Endothelial cell (in vitro differentiated cells): Measurements from ENCODE around the gene OLFM4. TPM values are rescaled to one million over a fixed set of nuclear protein-coding genes. Genes with fewer than 3 reads are reported as not detected.

Source experiments
- DNase-seq: peaks from one replicate; pipeline ENCODE4 v3.0.0; 2021; ENCODE audit warnings: low spot score
- H3K27ac Mint-ChIP-seq: one replicate; pipeline ENCODE4 v1.8.0; 2021; ENCODE audit warnings: mixed read lengths, inconsistent platforms; ENCODE audit not compliant: unreplicated experiment
- H3K27me3 Mint-ChIP-seq: one replicate; pipeline ENCODE4 v1.8.0; 2021; ENCODE audit warnings: mild to moderate bottlenecking, moderate library complexity, mixed read lengths, inconsistent platforms; ENCODE audit not compliant: unreplicated experiment
- H3K36me3 Mint-ChIP-seq: one replicate; pipeline ENCODE4 v1.8.0; 2021; ENCODE audit warnings: mild to moderate bottlenecking, low read depth, mixed read lengths, inconsistent platforms; ENCODE audit not compliant: unreplicated experiment
- H3K4me1 Mint-ChIP-seq: one replicate; pipeline ENCODE4 v1.8.0; 2021; ENCODE audit warnings: mild to moderate bottlenecking, mixed read lengths, inconsistent platforms; ENCODE audit not compliant: unreplicated experiment
- H3K4me3 Mint-ChIP-seq: one replicate; pipeline ENCODE4 v1.8.0; 2021; ENCODE audit warnings: mild to moderate bottlenecking, mixed read lengths, inconsistent platforms; ENCODE audit not compliant: unreplicated experiment
- H3K9me3 Mint-ChIP-seq: one replicate; pipeline ENCODE4 v1.8.0; 2021; ENCODE audit warnings: mixed read lengths, inconsistent platforms; ENCODE audit not compliant: unreplicated experiment
- total RNA-seq: library from RNA; stranded (reverse); fragmentation: NEBNext Ultra II Directional; extraction: Animal tissue kit (Norgen Biotek cat#: 25700); gene quantifications from one replicate; pipeline ENCODE4 v1.2.1, GENCODE V29; 2021; ENCODE audit not compliant: unreplicated experiment
- TF ChIP-seq, protein P1 (sequence below): fragments of 200-600 bp; sonication (generic); IDR thresholded peaks from one replicate; pipeline ENCODE4 v1.5.0; 2021; ENCODE audit warnings: antibody characterized with exemption; ENCODE audit not compliant: unreplicated experiment

OLFM4 gene
- total RNA-seq, 1 donor from 2014 or later = not detected

DNA sequence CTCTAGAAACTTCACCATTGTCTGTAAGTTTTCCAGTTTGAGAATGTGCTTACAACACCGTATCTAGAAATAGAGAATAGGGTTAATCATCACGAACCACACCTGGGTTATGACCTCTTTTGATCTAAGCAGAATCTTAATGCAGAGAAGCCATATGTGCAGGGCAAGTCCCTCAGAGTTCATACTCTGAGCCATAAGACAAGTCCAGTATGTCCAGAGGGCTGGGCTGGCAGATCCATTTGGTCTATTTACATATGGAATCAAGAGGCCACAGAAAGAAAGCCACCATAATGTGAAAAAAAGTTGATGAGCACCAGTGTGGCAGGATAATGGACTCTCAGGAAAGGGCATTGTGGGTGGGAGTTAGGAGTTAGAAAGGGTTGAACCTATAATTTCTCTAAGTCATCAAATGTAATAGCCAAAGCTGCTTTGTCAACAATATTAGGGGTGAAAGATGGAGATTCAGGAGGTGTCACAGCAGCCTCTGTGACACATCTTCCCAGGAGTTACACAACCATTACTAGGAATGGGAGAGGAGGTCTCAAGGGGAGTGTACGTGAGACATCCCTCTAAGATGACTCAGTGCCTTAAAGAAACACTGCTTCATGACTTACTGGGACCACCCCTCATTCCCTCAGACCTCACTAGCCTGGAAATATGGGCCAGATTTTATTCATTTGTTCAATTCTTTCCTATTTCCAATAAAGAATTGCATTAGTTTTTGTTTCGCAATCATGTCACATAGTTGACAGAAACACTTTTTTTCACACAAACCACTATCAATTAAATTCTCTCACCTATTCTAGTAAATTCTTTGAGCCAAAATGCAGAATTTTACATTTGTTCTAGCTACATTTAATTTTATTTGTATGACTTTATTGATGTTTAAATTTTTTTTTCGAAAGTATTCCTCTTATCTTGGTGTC, 30.4 kb upstream of the OLFM4 start:
- no peak overlapping the region for H3K4me3 Mint-ChIP-seq
- H3K9me3 Mint-ChIP-seq = no peaks in the 10 kb centered on the region
- H3K4me1 Mint-ChIP-seq = peaks cover 4% of the 10 kb centered on the region
- H3K36me3 Mint-ChIP-seq = no peaks in the 10 kb centered on the region
- TF ChIP-seq, protein P1, sequence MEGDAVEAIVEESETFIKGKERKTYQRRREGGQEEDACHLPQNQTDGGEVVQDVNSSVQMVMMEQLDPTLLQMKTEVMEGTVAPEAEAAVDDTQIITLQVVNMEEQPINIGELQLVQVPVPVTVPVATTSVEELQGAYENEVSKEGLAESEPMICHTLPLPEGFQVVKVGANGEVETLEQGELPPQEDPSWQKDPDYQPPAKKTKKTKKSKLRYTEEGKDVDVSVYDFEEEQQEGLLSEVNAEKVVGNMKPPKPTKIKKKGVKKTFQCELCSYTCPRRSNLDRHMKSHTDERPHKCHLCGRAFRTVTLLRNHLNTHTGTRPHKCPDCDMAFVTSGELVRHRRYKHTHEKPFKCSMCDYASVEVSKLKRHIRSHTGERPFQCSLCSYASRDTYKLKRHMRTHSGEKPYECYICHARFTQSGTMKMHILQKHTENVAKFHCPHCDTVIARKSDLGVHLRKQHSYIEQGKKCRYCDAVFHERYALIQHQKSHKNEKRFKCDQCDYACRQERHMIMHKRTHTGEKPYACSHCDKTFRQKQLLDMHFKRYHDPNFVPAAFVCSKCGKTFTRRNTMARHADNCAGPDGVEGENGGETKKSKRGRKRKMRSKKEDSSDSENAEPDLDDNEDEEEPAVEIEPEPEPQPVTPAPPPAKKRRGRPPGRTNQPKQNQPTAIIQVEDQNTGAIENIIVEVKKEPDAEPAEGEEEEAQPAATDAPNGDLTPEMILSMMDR = no peak
- no peak for DNase-seq
- H3K27me3 Mint-ChIP-seq = no peaks in the 10 kb centered on the region
- H3K27ac Mint-ChIP-seq = no peak overlapping the region

DNA sequence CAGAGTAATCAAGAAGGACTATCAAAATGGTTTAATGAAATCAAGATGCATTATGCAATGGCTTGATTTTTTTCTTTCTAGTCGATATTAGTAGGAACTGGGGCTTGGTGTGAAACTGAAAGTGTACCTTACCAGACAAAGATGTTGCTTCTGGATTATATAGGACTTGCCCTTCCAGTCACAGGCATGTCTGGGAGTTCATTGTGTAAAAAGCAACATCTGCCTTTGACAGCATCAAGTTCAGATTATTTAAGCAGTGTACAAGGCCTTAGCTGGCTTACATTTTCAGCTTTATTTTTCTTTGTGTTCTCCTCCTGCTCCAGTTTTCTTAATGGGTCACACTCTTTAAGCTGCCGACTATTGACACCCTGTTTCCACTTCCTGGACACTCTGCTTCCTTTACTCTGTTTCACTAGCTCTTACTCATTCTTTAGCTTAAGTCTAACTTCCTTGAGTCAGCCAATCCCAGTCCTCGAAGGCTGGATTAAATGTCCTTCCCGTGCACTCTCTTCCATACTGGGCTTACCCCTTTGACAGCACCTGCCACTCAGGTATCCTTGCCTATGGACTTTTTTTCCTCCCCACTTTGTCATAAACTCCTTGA, 29.4 kb upstream of the OLFM4 start:
- DNase-seq = no peak
- peaks cover 4% of the 10 kb centered on the region for H3K4me1 Mint-ChIP-seq
- H3K27me3 Mint-ChIP-seq = no peaks in the 10 kb centered on the region
- H3K27ac Mint-ChIP-seq = no peak overlapping the region
- H3K9me3 Mint-ChIP-seq = no peaks in the 10 kb centered on the region
- H3K36me3 Mint-ChIP-seq = no peaks in the 10 kb centered on the region
- TF ChIP-seq, protein P1 = no peak
- H3K4me3 Mint-ChIP-seq = no peak overlapping the region

DNA sequence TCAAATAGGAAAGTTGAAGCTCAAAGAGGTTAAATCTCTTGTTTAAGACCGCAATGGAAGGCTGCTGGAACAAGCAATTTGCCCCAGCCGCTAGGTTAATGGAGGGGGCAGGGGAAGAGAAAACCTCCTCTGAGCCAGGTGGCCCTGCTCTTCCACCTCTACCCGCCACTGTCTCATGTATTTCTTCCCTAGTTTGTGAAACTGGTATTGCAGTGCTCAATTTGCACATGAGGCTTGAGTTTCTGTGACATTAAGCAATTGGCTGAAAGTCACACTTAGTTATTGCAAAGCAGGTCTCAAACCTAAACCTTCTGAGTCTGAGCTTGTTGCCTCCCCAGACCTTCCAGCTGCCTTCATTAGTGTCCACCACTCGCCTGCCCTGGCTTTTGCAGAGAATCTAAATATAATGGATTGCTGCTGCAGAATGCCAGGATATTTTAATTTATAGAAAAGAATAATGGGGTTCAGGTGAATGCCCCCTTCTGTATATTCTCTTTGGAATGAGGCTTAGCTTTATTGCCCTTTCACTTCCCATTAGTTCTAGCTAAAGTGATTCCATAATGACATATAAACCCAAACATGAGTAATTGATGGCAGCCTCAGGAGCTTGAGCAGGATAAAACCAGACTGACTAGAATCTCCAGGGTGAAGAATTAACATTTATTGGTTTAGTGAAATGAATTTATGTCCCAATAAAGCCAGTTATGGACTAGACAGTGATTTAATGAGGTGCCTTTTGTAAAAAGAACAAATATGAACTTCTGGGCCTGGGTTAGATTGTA, 27.0 kb upstream of the OLFM4 start:
- DNase-seq = no peak
- no peak overlapping the region for H3K4me3 Mint-ChIP-seq
- no peaks in the 10 kb centered on the region for H3K36me3 Mint-ChIP-seq
- peaks cover 4% of the 10 kb centered on the region for H3K4me1 Mint-ChIP-seq
- H3K9me3 Mint-ChIP-seq = no peaks in the 10 kb centered on the region
- H3K27ac Mint-ChIP-seq = no peak overlapping the region
- no peaks in the 10 kb centered on the region for H3K27me3 Mint-ChIP-seq
- TF ChIP-seq, protein P1 = no peak

DNA sequence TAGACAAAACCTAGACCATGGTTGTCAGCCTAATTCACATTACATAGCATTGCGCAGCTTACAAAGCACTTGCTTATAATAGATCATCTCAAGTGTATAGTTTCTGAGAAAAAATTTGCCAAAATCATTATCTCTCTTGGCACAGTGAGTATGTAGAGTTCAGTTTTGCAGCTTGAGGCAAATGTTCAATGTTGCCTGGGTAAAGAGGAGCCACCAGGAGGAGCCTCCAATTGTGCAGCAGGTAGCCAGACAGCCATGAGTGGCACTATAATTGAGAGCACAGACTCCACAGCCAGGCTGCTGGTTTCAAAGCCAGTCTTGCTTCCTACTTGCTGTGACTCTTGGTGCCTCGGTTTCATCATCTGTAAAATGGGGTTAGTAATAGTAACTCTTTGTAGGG, 24.0 kb upstream of the OLFM4 start:
- no peaks in the 10 kb centered on the region for H3K27me3 Mint-ChIP-seq
- H3K4me1 Mint-ChIP-seq = peaks cover 7% of the 10 kb centered on the region
- DNase-seq = no peak
- no peaks in the 10 kb centered on the region for H3K9me3 Mint-ChIP-seq
- TF ChIP-seq, protein P1 = no peak
- no peak overlapping the region for H3K4me3 Mint-ChIP-seq
- H3K36me3 Mint-ChIP-seq = no peaks in the 10 kb centered on the region
- H3K27ac Mint-ChIP-seq = no peak overlapping the region
